ENCODE measurements around the gene SLC35E1. TPM values are rescaled to one million over a fixed set of nuclear protein-coding genes. Genes with fewer than 3 reads are reported as not detected.

The SLC35E1 gene
- total RNA-seq, 2 experiments from 2014 or later: 72.3 to 76.3 TPM

GRCh38 chr19:16532440-16533234 lies 39.6 kb downstream of the SLC35E1 start:
- no peaks in the 10 kb centered on the region for H3K9me3 ChIP-seq (ENCODE audit: control insufficient read depth in 1 of 2, insufficient read depth in 1 of 2, low read length in 2 of 2)
- no peak for DNase-seq
- no peaks in the 10 kb centered on the region for H3K4me1 Mint-ChIP-seq (ENCODE audit: low read depth)
- H3K9me3 Mint-ChIP-seq: no peaks in the 10 kb centered on the region
- H3K27me3 ChIP-seq (ENCODE audit: control insufficient read depth in 1 of 2, insufficient read depth in 2 of 2, low read length in 2 of 2): no peaks in the 10 kb centered on the region
- H3K4me1 ChIP-seq (ENCODE audit: insufficient read depth, low read length): peaks cover 4% of the 10 kb centered on the region
- H3K27ac ChIP-seq (ENCODE audit: low read depth in 1 of 2, low read length in 2 of 2): no peak overlapping the region
- CTCF ChIA-PET: no interaction called here
- H3K27ac Mint-ChIP-seq: no peak overlapping the region
- intact Hi-C loops (cut with DNase I, micrococcal nuclease): no loop called here
- no peak for ATAC-seq (ENCODE audit: poor library complexity)
- POLR2A ChIA-PET: interaction anchor here (1.0 to 1.6 kb wide), 2 partner anchors 12 to 55 kb away, joined by 3 read pairs; no protein-coding TSS in a partner anchor
- peaks cover 85% of the 10 kb centered on the region for H3K36me3 ChIP-seq (ENCODE audit: insufficient read depth, low read length)
- no peak for TF ChIP-seq CTCF (IDR thresholded peaks at IDR 0.05)
- peaks cover 84% of the 10 kb centered on the region for H3K36me3 Mint-ChIP-seq (ENCODE audit: low read depth)
- no peak overlapping the region for H3K4me3 ChIP-seq (ENCODE audit: low read length)
- no peaks in the 10 kb centered on the region for H3K27me3 Mint-ChIP-seq
- H3K4me3 Mint-ChIP-seq: no peak overlapping the region

GRCh38 chr19:16531380-16531669 lies 40.9 kb downstream of the SLC35E1 start:
- Histone ChIP-seq H3K27ac (ENCODE audit: low read depth in 1 of 2, low read length in 2 of 2) (no peak overlapping the region), H3K4me3 (ENCODE audit: low read length) (no peak overlapping the region), H3K36me3 (ENCODE audit: insufficient read depth, low read length) (peaks cover 93% of the 10 kb centered on the region), H3K4me1 (ENCODE audit: insufficient read depth, low read length) (no peaks in the 10 kb centered on the region), H3K9me3 (ENCODE audit: control insufficient read depth in 1 of 2, insufficient read depth in 1 of 2, low read length in 2 of 2) (no peaks in the 10 kb centered on the region), H3K27me3 (ENCODE audit: control insufficient read depth in 1 of 2, insufficient read depth in 2 of 2, low read length in 2 of 2) (no peaks in the 10 kb centered on the region)
- H3K4me1 Mint-ChIP-seq (ENCODE audit: low read depth): no peaks in the 10 kb centered on the region
- H3K9me3 Mint-ChIP-seq: no peaks in the 10 kb centered on the region
- CTCF ChIA-PET: no interaction called here
- no peak for TF ChIP-seq CTCF (IDR thresholded peaks at IDR 0.05)
- intact Hi-C loops (cut with DNase I, micrococcal nuclease): no loop called here
- no peak overlapping the region for H3K27ac Mint-ChIP-seq
- H3K27me3 Mint-ChIP-seq: no peaks in the 10 kb centered on the region
- ATAC-seq (ENCODE audit: poor library complexity): no peak
- DNase-seq: no peak
- POLR2A ChIA-PET: no interaction called here
- peaks cover 83% of the 10 kb centered on the region for H3K36me3 Mint-ChIP-seq (ENCODE audit: low read depth)
- no peak overlapping the region for H3K4me3 Mint-ChIP-seq

GRCh38 chr19:16530540-16531379 lies 41.5 kb downstream of the SLC35E1 start:
- CTCF ChIA-PET: no interaction called here

More at GRCh38 chr19:16530540-16531379, 41.5 kb downstream of the SLC35E1 start:
- H3K27me3 Mint-ChIP-seq: no peaks in the 10 kb centered on the region
- ATAC-seq (ENCODE audit: poor library complexity) (no peak), DNase-seq (no peak)
- Histone ChIP-seq H3K27me3 (ENCODE audit: control insufficient read depth in 1 of 2, insufficient read depth in 2 of 2, low read length in 2 of 2) (no peaks in the 10 kb centered on the region), H3K36me3 (ENCODE audit: insufficient read depth, low read length) (peaks cover 93% of the 10 kb centered on the region), H3K4me1 (ENCODE audit: insufficient read depth, low read length) (no peaks in the 10 kb centered on the region), H3K27ac (ENCODE audit: low read depth in 1 of 2, low read length in 2 of 2) (no peak overlapping the region), H3K9me3 (ENCODE audit: control insufficient read depth in 1 of 2, insufficient read depth in 1 of 2, low read length in 2 of 2) (no peaks in the 10 kb centered on the region), H3K4me3 (ENCODE audit: low read length) (no peak overlapping the region)
- no peak overlapping the region for H3K4me3 Mint-ChIP-seq
- H3K27ac Mint-ChIP-seq: no peak overlapping the region
- peaks cover 83% of the 10 kb centered on the region for H3K36me3 Mint-ChIP-seq (ENCODE audit: low read depth)
- no peaks in the 10 kb centered on the region for H3K4me1 Mint-ChIP-seq (ENCODE audit: low read depth)
- TF ChIP-seq CTCF (IDR thresholded peaks at IDR 0.05): no peak
- H3K9me3 Mint-ChIP-seq: no peaks in the 10 kb centered on the region
- POLR2A ChIA-PET: no interaction called here
- intact Hi-C loops (cut with DNase I, micrococcal nuclease): no loop called here

Measured in CD4-positive, alpha-beta T cell (primary cell).